Adrenal gland (tissue), 12 donors: Measurements from ENCODE around the gene RASAL1. TPM values are rescaled to one million over a fixed set of nuclear protein-coding genes. Genes with fewer than 3 reads are reported as not detected.
A peak's percentile ranks its signal among the peaks of the same experiment; 100 is the strongest.

Experiments used
- DNase-seq, 7 donors: peaks; one replicate each; pipeline ENCODE4 v3.0.0-alpha.2; 2019 to 2020
- H3K27ac ChIP-seq, 5 donors: fragments of 200-600 bp; sonication (generic) in 4 of 5; 1 replicate in 3 of 5; 2 replicates in 2 of 5; pipeline versions ENCODE4 v1.5.1 to v1.8.0; 2016 to 2020; ENCODE audit warnings: mild to moderate bottlenecking in 1 of 5
- H3K27me3 ChIP-seq: fragments of 200-600 bp; 2 replicates; pipeline ENCODE4 v1.8.0; 2021
- H3K36me3 ChIP-seq, 2 donors: fragments of 200-600 bp; replicated peaks in 1 of 2; 1 replicate in 1 of 2; 2 replicates in 1 of 2; pipeline versions ENCODE4 v1.5.1 to v1.8.0; 2018 to 2022
- H3K4me1 ChIP-seq, 2 donors: fragments of 200-600 bp; replicated peaks in 1 of 2; 1 replicate in 1 of 2; 2 replicates in 1 of 2; pipeline versions ENCODE4 v1.5.1 to v1.8.0; 2018 to 2021
- H3K4me3 ChIP-seq, 4 donors: fragments of 200-600 bp; sonication (generic) in 3 of 4; one replicate each; pipeline ENCODE4 v1.5.1; 2016 to 2018
- H3K9me3 ChIP-seq, 3 donors: fragments of 200-600 bp; sonication (generic) in 1 of 3; replicated peaks in 1 of 3; 1 replicate in 2 of 3; 2 replicates in 1 of 3; pipeline versions ENCODE4 v1.5.1 to v1.8.0; 2016 to 2021
- POLR2A ChIP-seq, 2 donors: fragments of 450-650 bp; IDR thresholded peaks; one replicate each; pipeline ENCODE4 v1.6.1; 2017; ENCODE audit warnings: antibody characterized with exemption in 2 of 2, mild to moderate bottlenecking in 2 of 2, moderate library complexity in 1 of 2
- WGBS, 4 donors: extraction: QIAGEN DNeasy Blood & Tissue Kit in 2 of 4; methylation state at CpG; one replicate each; pipeline versions ENCODE4 v1.1.5 to v1.1.7; 2013 to 2017; 5-methylcytosine and 5-hydroxymethylcytosine counted together
- intact Hi-C, 2 donors: fragments of 100-400 bp; cut with DNase I; formaldehyde crosslinking; loops; one replicate each; pipeline versions ENCODE4 v1.14.1 to v1.15.0; 2022 to 2023
- polyA plus RNA-seq, 3 donors: library from polyadenylated mRNA; stranded (reverse); fragments of 200-250 nt in 2 of 3; fragments of 350-450 nt in 1 of 3; fragmentation: Illumina TruSeq in 1 of 3; extraction: RNeasy Lipid Tissue Mini Kit (QIAGEN cat#74804) in 1 of 3; gene quantifications; one replicate each; pipeline ENCODE4 v1.2.3, GENCODE V29; 2013 to 2014
- total RNA-seq, 9 donors: library from RNA; depleted of rRNA in 4 of 9; stranded (reverse); fragments of >200 nt in 4 of 9; fragments of 120-200 nt in 1 of 9; fragmentation: NEBNext Ultra II Directional in 1 of 9; extraction: Animal tissue kit (Norgen Biotek cat#: 25700) in 1 of 9; gene quantifications; one replicate each; pipeline versions ENCODE4 v1.1.0 to v1.2.4, GENCODE V29; 2013 to 2023
- TF ChIP-seq, protein P1 (sequence below), 6 experiments: fragments of 450-650 bp in 4 of 6; fragments of 200-600 bp in 2 of 6; sonication (generic) in 1 of 6; IDR thresholded peaks; 1 replicate in 5 of 6; 2 replicates in 1 of 6; pipeline versions ENCODE4 v1.5.1 to v1.8.0; 2016 to 2021; ENCODE audit warnings: antibody characterized with exemption in 6 of 6, mild to moderate bottlenecking in 2 of 6, moderate library complexity in 1 of 6
- donor health status: healthy with polysubstance abuse.
- donor health status: Bipolar disorder and iron deficiency.
- donor health status: DM: yes; HTN: yes; CAD: no.
- donor health status: DM: no; HTN: no; CAD: no.
- donor health status: DM: no; HTN: no; CAD: no.
- donor health status: DM: yes; HTN: yes; CAD: no.

RASAL1 gene
- total and polyA plus RNA-seq, 12 donors: 22.6 to 90.4 (median 43.3) TPM

DNA sequence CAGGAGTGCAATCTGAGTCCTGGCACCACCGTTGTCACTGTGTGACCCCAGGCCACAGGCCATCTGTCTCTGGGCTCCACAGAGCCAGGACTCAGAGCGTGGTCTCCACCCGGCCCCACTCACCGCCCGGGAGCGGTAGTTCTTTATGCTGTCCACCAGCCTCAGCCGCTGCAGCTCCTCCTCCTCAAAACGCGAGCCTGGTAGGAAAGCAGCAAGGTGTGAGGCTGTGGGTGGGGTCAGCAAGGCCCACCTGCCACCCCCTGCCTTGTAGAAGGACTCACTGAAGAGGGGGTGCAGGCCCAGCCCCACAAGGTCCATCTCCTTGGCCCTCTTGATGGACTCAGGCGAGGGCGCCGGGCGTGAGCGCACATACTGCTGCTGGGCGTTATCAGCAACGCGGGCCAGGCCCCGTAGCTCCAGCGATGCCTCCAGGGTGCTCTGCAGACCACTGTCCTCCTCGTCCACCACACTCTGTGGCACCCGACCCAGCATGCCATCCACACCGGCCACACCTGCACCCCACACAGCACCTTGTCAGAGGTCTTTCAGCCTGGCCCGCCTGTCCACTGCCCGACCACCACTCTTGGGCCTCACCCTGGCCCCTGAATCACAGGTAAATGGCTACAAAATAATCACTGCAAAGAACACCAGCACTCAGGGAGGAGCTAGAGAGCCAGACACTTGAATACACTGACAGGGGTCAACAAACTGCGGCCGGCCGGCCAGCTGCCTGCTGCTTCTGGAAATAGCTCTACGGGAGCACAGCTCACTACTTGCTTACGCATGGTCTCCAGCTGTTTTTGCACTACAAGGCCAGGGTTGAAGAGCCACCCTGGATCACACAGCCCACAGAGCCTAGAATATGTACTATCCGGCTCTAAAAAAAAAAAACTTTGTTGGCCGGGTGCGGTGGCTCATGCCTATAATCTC is 30.2 kb upstream of the RASAL1 start:
- Histone ChIP-seq H3K4me3 (no peak overlapping the region), H3K9me3 (no peaks in the 10 kb centered on the region), H3K4me1 (peaks cover 0 to 8% of the 10 kb centered on the region in 2 donors), H3K27me3 (no peaks in the 10 kb centered on the region), H3K36me3 (peaks cover 0 to 89% of the 10 kb centered on the region in 2 donors), H3K27ac (no peak overlapping the region)
- WGBS, 4 donors: 83 to 96% (median 93%) methylated on average over 23 to 32 of the region's 32 CpGs
- intact Hi-C loops: no loop called here
- TF ChIP-seq, protein P1, sequence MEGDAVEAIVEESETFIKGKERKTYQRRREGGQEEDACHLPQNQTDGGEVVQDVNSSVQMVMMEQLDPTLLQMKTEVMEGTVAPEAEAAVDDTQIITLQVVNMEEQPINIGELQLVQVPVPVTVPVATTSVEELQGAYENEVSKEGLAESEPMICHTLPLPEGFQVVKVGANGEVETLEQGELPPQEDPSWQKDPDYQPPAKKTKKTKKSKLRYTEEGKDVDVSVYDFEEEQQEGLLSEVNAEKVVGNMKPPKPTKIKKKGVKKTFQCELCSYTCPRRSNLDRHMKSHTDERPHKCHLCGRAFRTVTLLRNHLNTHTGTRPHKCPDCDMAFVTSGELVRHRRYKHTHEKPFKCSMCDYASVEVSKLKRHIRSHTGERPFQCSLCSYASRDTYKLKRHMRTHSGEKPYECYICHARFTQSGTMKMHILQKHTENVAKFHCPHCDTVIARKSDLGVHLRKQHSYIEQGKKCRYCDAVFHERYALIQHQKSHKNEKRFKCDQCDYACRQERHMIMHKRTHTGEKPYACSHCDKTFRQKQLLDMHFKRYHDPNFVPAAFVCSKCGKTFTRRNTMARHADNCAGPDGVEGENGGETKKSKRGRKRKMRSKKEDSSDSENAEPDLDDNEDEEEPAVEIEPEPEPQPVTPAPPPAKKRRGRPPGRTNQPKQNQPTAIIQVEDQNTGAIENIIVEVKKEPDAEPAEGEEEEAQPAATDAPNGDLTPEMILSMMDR (IDR thresholded peaks at IDR 0.05): no peak
- TF ChIP-seq POLR2A (IDR thresholded peaks at IDR 0.05): no peak
- no peak for DNase-seq

DNA sequence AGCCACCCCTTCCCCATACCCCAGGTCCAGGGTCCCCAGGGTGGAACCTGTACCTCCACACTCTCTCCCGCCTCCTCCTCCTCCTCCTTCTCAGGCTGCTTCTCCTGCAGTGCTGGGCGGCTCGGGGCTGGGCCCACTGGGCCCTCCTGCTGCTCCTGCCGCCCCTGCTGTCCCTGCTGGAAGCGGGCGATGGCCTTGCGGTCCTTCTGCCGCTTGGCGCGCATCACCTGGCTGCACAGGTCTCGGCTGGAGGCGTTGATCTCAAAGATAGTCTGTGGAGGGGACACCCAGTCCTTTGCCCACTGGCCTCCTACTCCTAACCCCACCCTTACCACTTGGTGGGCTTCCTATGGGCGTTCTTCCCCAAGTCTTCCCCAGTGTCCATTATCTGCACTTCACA is 28.5 kb upstream of the RASAL1 start:
- Histone ChIP-seq H3K27ac (no peak overlapping the region), H3K4me1 (peaks cover 0 to 8% of the 10 kb centered on the region in 2 donors), H3K4me3 (no peak overlapping the region), H3K9me3 (no peaks in the 10 kb centered on the region), H3K36me3 (peaks cover 0 to 88% of the 10 kb centered on the region in 2 donors), H3K27me3 (no peaks in the 10 kb centered on the region)
- DNase-seq: no peak
- 95 to 99% (median 96%) methylated on average over 11 to 13 of the region's 13 CpGs for WGBS, 4 donors
- intact Hi-C loops: no loop called here
- no peak for TF ChIP-seq POLR2A (IDR thresholded peaks at IDR 0.05)
- TF ChIP-seq, protein P1 (IDR thresholded peaks at IDR 0.05): no peak

DNA sequence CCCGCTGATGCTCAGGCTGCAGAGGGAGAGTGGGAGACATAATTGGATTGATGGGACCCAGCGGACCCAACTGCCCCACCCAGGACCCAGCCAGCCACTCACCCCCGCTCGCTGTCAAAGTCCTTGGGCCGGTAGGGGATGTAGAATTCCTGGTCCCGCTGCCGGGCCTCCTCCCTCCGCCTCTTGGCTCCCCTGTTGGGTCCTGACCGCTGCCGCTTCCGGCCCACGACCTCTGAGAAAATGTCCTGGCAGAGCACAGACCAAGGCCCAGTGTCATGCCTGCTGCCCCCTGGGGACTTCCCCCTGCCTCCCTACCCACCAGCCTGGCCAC is 27.4 kb upstream of the RASAL1 start:
- H3K36me3 ChIP-seq: peaks cover 0 to 88% of the 10 kb centered on the region in 2 donors
- intact Hi-C loops: no loop called here
- TF ChIP-seq POLR2A (IDR thresholded peaks at IDR 0.05): no peak
- TF ChIP-seq, protein P1 (IDR thresholded peaks at IDR 0.05): no peak
- H3K4me3 ChIP-seq: no peak overlapping the region
- H3K9me3 ChIP-seq: no peaks in the 10 kb centered on the region
- no peaks in the 10 kb centered on the region for H3K27me3 ChIP-seq
- DNase-seq: no peak
- peak overlapping the region in 3 of 5 donors; percentile 67 to 81 (median 74) for H3K27ac ChIP-seq
- 46 to 84% (median 74%) methylated on average over 9 to 12 of the region's 12 CpGs for WGBS, 4 donors
- H3K4me1 ChIP-seq: peaks cover 0 to 8% of the 10 kb centered on the region in 2 donors

DNA sequence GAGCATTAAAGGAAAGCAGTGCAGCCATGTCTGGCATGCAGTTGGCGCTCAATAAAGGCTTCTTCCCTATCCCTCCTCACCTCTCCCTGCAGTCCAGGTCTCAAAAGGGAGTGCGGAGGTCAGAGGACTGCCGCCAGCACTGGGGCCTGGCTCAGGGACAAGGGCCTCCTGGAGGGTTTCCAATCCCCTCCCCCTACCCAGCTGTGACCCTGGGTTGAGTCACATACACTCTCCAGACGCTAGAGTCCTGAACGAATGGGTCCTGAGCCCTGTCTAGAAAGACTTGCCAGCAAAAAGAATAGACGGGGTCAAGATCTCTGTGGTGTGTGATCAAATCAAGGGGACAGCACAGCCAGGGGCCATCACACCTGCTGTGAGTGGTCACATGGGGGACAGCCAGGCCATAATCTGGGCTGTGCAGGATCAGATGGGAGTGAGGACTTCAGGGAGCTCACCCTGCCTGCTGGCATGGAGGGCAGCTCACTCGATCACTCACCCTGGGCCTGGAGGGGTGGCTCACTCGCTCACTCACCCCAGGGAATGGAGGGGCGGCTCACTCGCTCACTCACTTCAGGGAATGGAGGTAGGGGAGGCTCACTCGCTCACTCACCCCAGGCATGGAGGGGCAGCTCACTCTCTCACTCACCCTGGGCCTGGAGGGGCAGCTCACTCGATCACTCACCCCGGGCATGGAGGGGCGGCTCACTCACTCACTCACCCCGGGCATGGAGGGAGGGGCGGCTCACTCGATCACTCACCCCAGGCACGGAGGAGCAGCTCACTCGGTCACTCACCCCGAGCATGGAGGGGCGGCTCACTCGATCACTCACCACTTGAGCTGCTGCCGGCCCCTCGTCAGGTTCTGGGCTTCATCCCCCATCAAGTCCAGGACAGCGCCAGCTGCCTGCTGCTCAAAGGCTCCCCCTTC is 26.8 kb upstream of the RASAL1 start:
- intact Hi-C loops: no loop called here
- no peak for TF ChIP-seq POLR2A (IDR thresholded peaks at IDR 0.05)
- TF ChIP-seq, protein P1 (IDR thresholded peaks at IDR 0.05): no peak
- peak overlapping the region in 4 of 5 donors; percentile 48 to 81 (median 70) for H3K27ac ChIP-seq
- 61 to 86% (median 66%) methylated on average over 12 to 25 of the region's 25 CpGs for WGBS, 4 donors
- H3K4me3 ChIP-seq: no peak overlapping the region
- H3K36me3 ChIP-seq: peaks cover 0 to 87% of the 10 kb centered on the region in 2 donors
- no peaks in the 10 kb centered on the region for H3K27me3 ChIP-seq
- no peaks in the 10 kb centered on the region for H3K9me3 ChIP-seq
- peaks cover 0 to 8% of the 10 kb centered on the region in 2 donors for H3K4me1 ChIP-seq
- DNase-seq: peak; percentile 87 to 93 (median 92)
